HepG2 (cell line): ENCODE data around the gene P4HB.

ENCODE experiments used
- ARNTL ChIP-seq: sonication (generic); formaldehyde crosslinking; IDR thresholded peaks from 2 replicates; pipeline ENCODE4 v1.4.0; 2020; ENCODE audit warnings: mild to moderate bottlenecking, missing genetic modification reagents
- CREB3 ChIP-seq: sonication (generic); formaldehyde crosslinking; IDR thresholded peaks from 2 replicates; pipeline ENCODE4 v1.5.0; 2020; ENCODE audit warnings: missing genetic modification reagents
- CTCF ChIP-seq: sonication (generic); formaldehyde crosslinking; IDR thresholded peaks from 2 replicates; pipeline ENCODE4 v1.5.0; 2020; ENCODE audit warnings: mild to moderate bottlenecking, missing genetic modification reagents, moderate library complexity
- FOXK1 ChIP-seq: sonication (generic); formaldehyde crosslinking; IDR thresholded peaks from 2 replicates; pipeline ENCODE4 v1.4.0; 2020; ENCODE audit warnings: low read depth, missing genetic modification reagents, borderline replicate concordance
- KDM1A ChIP-seq: IDR thresholded peaks from 2 replicates; pipeline ENCODE4 v1.6.1; 2016; ENCODE audit warnings: missing compliant biosample characterization
- SP1 ChIP-seq, 2 experiments: fragments of 450-650 bp in 1 of 2; sonication (generic) in 1 of 2; formaldehyde crosslinking in 1 of 2; IDR thresholded peaks; 2 replicates each; pipeline versions ENCODE4 v1.4.0 to v1.6.1; 2016 to 2020; ENCODE audit warnings: missing genetic modification reagents in 1 of 2
- TBL1XR1 ChIP-seq: fragments of 150-350 bp; IDR thresholded peaks from 2 replicates; pipeline ENCODE4 v1.6.1; 2014; ENCODE audit warnings: borderline replicate concordance, low read length; ENCODE audit not compliant: partially characterized antibody
- ZBTB4 ChIP-seq: sonication (generic); formaldehyde crosslinking; IDR thresholded peaks from 2 replicates; pipeline ENCODE4 v1.4.0; 2020; ENCODE audit warnings: missing genetic modification reagents, mild to moderate bottlenecking, borderline replicate concordance
- ZNF121 ChIP-seq: sonication (generic); formaldehyde crosslinking; IDR thresholded peaks from 2 replicates; pipeline ENCODE4 v1.5.0; 2020; ENCODE audit warnings: mild to moderate bottlenecking, missing genetic modification reagents
- ZNF331 ChIP-seq: sonication (generic); formaldehyde crosslinking; IDR thresholded peaks from 2 replicates; pipeline ENCODE4 v1.4.0; 2020; ENCODE audit warnings: missing genetic modification reagents
- ZNF597 ChIP-seq: sonication (generic); formaldehyde crosslinking; IDR thresholded peaks from 2 replicates; pipeline ENCODE4 v1.5.0; 2020; ENCODE audit warnings: missing genetic modification reagents

- no peak for TF ChIP-seq ZNF597
- TF ChIP-seq ZNF331 (CRISPR knock-in tag), result no peak
- no peak for TF ChIP-seq CREB3 (CRISPR knock-in tag)
- TF ChIP-seq KDM1A (CRISPR knock-in tag), result no peak
- no peak for TF ChIP-seq TBL1XR1
- TF ChIP-seq CTCF (CRISPR knock-in tag), result no peak
- TF ChIP-seq ARNTL (CRISPR knock-in tag), result no peak
- no peak for TF ChIP-seq FOXK1
- TF ChIP-seq SP1 (IDR thresholded peaks at IDR 0.05), result no peak
- no peak for TF ChIP-seq SP1 (CRISPR knock-in tag; IDR thresholded peaks at IDR 0.05)
- no peak for TF ChIP-seq ZBTB4
- TF ChIP-seq ZNF121 (CRISPR knock-in tag), result no peak
These were observed 36.4 kb downstream of the P4HB start for GRCh38 chr17:81823820-81824550.
